ENCODE data around the gene TENT4A. TPM values are rescaled to one million over a fixed set of nuclear protein-coding genes. Genes with fewer than 3 reads are reported as not detected.

Gene TENT4A
- total RNA-seq, 4 donors from 2014 or later: 14.1 to 43.3 (median 27.2) TPM

GRCh38 chr5:6703806-6704205 lies 9.4 kb upstream of the TENT4A start:
- H3K4me1 ChIP-seq: peaks cover 0 to 2% of the 10 kb centered on the region in 2 donors
- no peak for DNase-seq
- TF ChIP-seq CTCF (IDR thresholded peaks at IDR 0.05) (no peak), POLR2A (IDR thresholded peaks at IDR 0.05) (no peak)
- peak overlapping the region; percentile 90 for H3K27ac ChIP-seq
- no peaks in the 10 kb centered on the region for H3K27me3 ChIP-seq
- intact Hi-C loops (cut with DNase I; ENCODE audit: low total_unique reads): no loop called here
- H3K4me3 ChIP-seq: no peak overlapping the region
- no peaks in the 10 kb centered on the region for H3K36me3 ChIP-seq
- no peaks in the 10 kb centered on the region for H3K9me3 ChIP-seq

DNA sequence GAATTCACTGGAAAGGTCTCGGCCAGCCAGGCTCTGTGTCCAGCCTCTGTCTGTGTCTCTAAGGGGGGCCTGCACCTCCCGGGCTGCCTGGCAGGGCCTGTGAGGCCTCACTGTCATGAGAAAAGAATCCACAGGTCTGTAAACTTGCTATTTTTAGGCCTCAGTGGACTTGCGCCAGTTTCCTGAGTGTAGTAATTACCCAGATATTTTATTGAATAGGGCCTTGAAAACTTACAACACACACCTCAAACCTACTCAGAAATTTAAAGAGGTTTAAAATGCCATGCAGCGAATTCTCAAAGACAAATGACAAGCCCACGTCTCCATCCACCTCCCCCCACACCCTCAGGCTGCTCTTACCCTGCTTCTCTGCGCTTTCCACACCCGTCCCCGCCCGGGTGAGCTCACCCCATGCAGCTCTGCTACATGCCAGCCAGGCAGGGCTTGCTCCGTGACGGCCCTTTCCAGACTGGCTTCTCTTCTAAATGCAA lies 8.8 kb upstream of the TENT4A start:
- H3K27ac ChIP-seq: peak overlapping the region; percentile 90
- no peak for TF ChIP-seq POLR2A (IDR thresholded peaks at IDR 0.05)
- no peak for TF ChIP-seq CTCF (IDR thresholded peaks at IDR 0.05)
- intact Hi-C loops (cut with DNase I; ENCODE audit: low total_unique reads): no loop called here
- H3K4me1 ChIP-seq: peaks cover 0 to 2% of the 10 kb centered on the region in 2 donors
- H3K27me3 ChIP-seq: no peaks in the 10 kb centered on the region
- peak overlapping the region in 1 of 2 donors; percentile 1 for H3K4me3 ChIP-seq
- no peaks in the 10 kb centered on the region for H3K9me3 ChIP-seq
- no peaks in the 10 kb centered on the region for H3K36me3 ChIP-seq
- DNase-seq: peak; percentile 83 to 93

GRCh38 chr5:6705088-6705487 lies 8.1 kb upstream of the TENT4A start:
- Histone ChIP-seq H3K36me3 (no peaks in the 10 kb centered on the region), H3K27me3 (no peaks in the 10 kb centered on the region), H3K4me3 (no peak overlapping the region), H3K9me3 (no peaks in the 10 kb centered on the region), H3K4me1 (peaks cover 0 to 2% of the 10 kb centered on the region in 2 donors), H3K27ac (peak overlapping the region; percentile 90)
- TF ChIP-seq POLR2A (IDR thresholded peaks at IDR 0.05) (no peak), CTCF (IDR thresholded peaks at IDR 0.05) (no peak)
- DNase-seq: no peak
- intact Hi-C loops (cut with DNase I; ENCODE audit: low total_unique reads): no loop called here

DNA sequence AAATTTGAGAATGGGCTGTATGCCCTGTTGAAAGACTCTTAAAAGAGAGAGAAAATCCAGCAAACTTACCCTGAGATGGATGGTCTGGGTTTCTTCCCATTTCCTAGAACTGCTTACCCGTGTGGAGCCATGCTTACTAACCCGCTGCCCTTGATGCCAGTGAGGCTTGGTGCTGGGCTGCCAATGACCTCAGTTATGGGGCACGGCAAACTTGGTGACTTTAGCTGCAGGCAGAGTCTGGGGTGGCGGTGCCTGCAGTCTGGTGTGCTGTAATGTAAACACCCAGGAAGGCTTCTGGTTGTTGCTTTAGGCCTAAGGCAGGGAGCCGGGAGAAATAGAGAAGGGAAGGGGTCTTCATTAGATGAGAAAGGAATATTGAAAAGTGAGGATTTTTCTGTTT lies 7.3 kb upstream of the TENT4A start:
- H3K27me3 ChIP-seq: no peaks in the 10 kb centered on the region
- no peaks in the 10 kb centered on the region for H3K9me3 ChIP-seq
- no peaks in the 10 kb centered on the region for H3K36me3 ChIP-seq
- intact Hi-C loops (cut with DNase I; ENCODE audit: low total_unique reads): no loop called here
- no peak overlapping the region for H3K27ac ChIP-seq
- H3K4me1 ChIP-seq: peaks cover 0 to 2% of the 10 kb centered on the region in 2 donors
- no peak overlapping the region for H3K4me3 ChIP-seq
- TF ChIP-seq CTCF (IDR thresholded peaks at IDR 0.05) (no peak), POLR2A (IDR thresholded peaks at IDR 0.05) (no peak)
- no peak for DNase-seq

DNA sequence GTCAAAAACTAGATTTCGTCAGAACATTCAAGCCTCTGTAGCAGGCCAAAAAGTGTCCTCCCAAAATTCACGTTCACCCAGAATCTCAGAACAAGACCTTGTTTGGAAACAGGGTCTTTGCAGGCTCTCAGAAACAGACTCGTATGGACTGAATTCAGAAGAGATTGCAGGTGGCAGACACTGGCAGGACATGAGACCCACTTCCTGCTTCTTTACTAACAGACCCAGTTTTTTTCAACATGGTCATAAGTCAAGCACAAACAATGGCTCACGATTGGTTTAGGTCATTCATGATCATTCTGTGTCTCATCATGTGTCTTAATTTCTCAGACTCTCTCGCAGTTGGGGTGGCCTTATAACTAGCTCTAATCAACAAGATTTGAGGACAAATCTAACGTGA lies 5.4 kb upstream of the TENT4A start:
- intact Hi-C loops (cut with DNase I; ENCODE audit: low total_unique reads): no loop called here
- no peak overlapping the region for H3K4me3 ChIP-seq
- no peaks in the 10 kb centered on the region for H3K9me3 ChIP-seq
- DNase-seq: no peak
- H3K27me3 ChIP-seq: no peaks in the 10 kb centered on the region
- H3K4me1 ChIP-seq: peaks cover 0 to 2% of the 10 kb centered on the region in 2 donors
- H3K27ac ChIP-seq: no peak overlapping the region
- no peaks in the 10 kb centered on the region for H3K36me3 ChIP-seq
- TF ChIP-seq CTCF (IDR thresholded peaks at IDR 0.05): no peak
- no peak for TF ChIP-seq POLR2A (IDR thresholded peaks at IDR 0.05)
